A549 (cell line): ENCODE data around the gene XPNPEP3. TPM values are rescaled to one million over a fixed set of nuclear protein-coding genes. Genes with fewer than 3 reads are reported as not detected.

Source experiments
- ATAC-seq, 2 experiments: fragments of 200-7000 bp in 1 of 2; fragments of >200 bp in 1 of 2; cut with Nextera tagmentation in 1 of 2; cut with Tn5 transposase in 1 of 2; 3 replicates each; pipeline versions ENCODE4 v1.8.0 to v1.9.1; 2018 to 2020; ENCODE audit warnings: mild to moderate bottlenecking in 1 of 2, moderate library complexity in 1 of 2
- CTCF ChIA-PET: fragments of 300-600 bp; sonication (Branson Sonifier 250); formaldehyde crosslinking; extraction: SDS; loops from one replicate; lab custom pipeline; 2021; ENCODE audit warnings: antibody characterized with exemption, inconsistent platforms; lab: Yijun Ruan, JAX
- POLR2A ChIA-PET: fragments of 350-600 bp; formaldehyde crosslinking; extraction: SDS; loops from one replicate; lab custom pipeline; 2021; ENCODE audit warnings: antibody characterized with exemption, inconsistent platforms; lab: Yijun Ruan, JAX
- DNase-seq, 2 experiments: peaks; one replicate each; pipeline versions ENCODE4 v3.0.0 to v3.0.0-alpha.2; 2011 to 2016; ENCODE audit warnings: low read depth in 1 of 2, low spot score in 1 of 2
- FAIRE-seq: peaks from 2 replicates; lab custom pipeline; 2011; peaks lifted over from hg19 to GRCh38; lab: Jason Lieb, UNC
- H3K27ac ChIP-seq, 2 experiments: fragments of >200 bp; sonication (Bioruptor Twin); formaldehyde crosslinking; 3 replicates each; pipeline ENCODE4 v1.5.1; 2016 to 2017
- H3K4me1 ChIP-seq: fragments of >200 bp; sonication (Bioruptor Twin); formaldehyde crosslinking; 3 replicates; pipeline ENCODE4 v1.6.1; 2016
- H3K4me2 ChIP-seq: fragments of >200 bp; sonication (Bioruptor Twin); formaldehyde crosslinking; 3 replicates; pipeline ENCODE4 v1.6.1; 2016
- H3K4me3 ChIP-seq: fragments of >200 bp; sonication (Bioruptor Twin); formaldehyde crosslinking; 3 replicates; pipeline ENCODE4 v1.5.1; 2016
- H3K9me3 ChIP-seq: fragments of >200 bp; sonication (Bioruptor Twin); formaldehyde crosslinking; 3 replicates; pipeline ENCODE4 v1.6.1; 2016
- BCL3 ChIP-seq: fragments of >200 bp; sonication (Bioruptor Twin); formaldehyde crosslinking; IDR thresholded peaks from 3 replicates; pipeline ENCODE4 v1.6.1; 2016
- CBX2 ChIP-seq: fragments of 200-600 bp; sonication (generic); IDR thresholded peaks from 2 replicates; pipeline ENCODE4 v1.6.1; 2016; ENCODE audit warnings: low read depth, mild to moderate bottlenecking, borderline replicate concordance
- CHD2 ChIP-seq: fragments of 150-350 bp; IDR thresholded peaks from 2 replicates; pipeline ENCODE4 v1.6.1; 2014; ENCODE audit warnings: low read length; ENCODE audit not compliant: partially characterized antibody
- CHD4 ChIP-seq: fragments of 200-600 bp; sonication (generic); IDR thresholded peaks from 2 replicates; pipeline ENCODE4 v1.6.1; 2016; ENCODE audit warnings: antibody characterized with exemption, mild to moderate bottlenecking, borderline replicate concordance
- EP300 ChIP-seq, 2 experiments: fragments of >200 bp; sonication (Bioruptor Twin); formaldehyde crosslinking; IDR thresholded peaks; 2 replicates in 1 of 2; 3 replicates in 1 of 2; pipeline ENCODE4 v1.6.1; 2016 to 2017
- FOSB ChIP-seq: fragments of 250-450 bp; sonication (Bioruptor Pico); IDR thresholded peaks from 2 replicates; pipeline ENCODE4 v1.5.0; 2020; ENCODE audit warnings: mild to moderate bottlenecking, moderate library complexity
- HDAC2 ChIP-seq: fragments of 200-600 bp; sonication (generic); IDR thresholded peaks from 2 replicates; pipeline ENCODE4 v1.6.1; 2016
- HMGXB4 ChIP-seq: fragments of 250-450 bp; sonication (Bioruptor Pico); IDR thresholded peaks from 2 replicates; pipeline ENCODE4 v1.5.0; 2021; ENCODE audit warnings: mild to moderate bottlenecking, moderate library complexity, borderline replicate concordance
- HOXB13 ChIP-seq: fragments of 250-450 bp; sonication (Bioruptor Pico); IDR thresholded peaks from 2 replicates; pipeline ENCODE4 v1.5.0; 2020; ENCODE audit warnings: low read depth, mild to moderate bottlenecking, moderate library complexity
- TP53 ChIP-seq: fragments of 250-450 bp; sonication (Bioruptor Pico); IDR thresholded peaks from 2 replicates; pipeline ENCODE4 v1.5.0; 2021; ENCODE audit warnings: mild to moderate bottlenecking, moderate library complexity
- WGBS: methylation state at CpG from one replicate; pipeline ENCODE4 v1.1.6; 2017; ENCODE audit errors: missing lambda C conversion rate; 5-methylcytosine and 5-hydroxymethylcytosine counted together
- polyA plus RNA-seq, 4 experiments: library from polyadenylated mRNA; depleted of rRNA in 3 of 4; stranded (reverse); fragments of >200 nt; fragmentation: RNase III in 1 of 4; extraction: RNeasy Plus Mini Kit Qiagen cat#74134 plus additional on column Dnase treatment in 1 of 4; gene quantifications; 2 replicates in 3 of 4; 3 replicates in 1 of 4; pipeline ENCODE4 v1.2.3, GENCODE V29; 2011 to 2017
- small RNA-seq, 6 experiments: library from RNA; depleted of rRNA; stranded (forward); fragments of <200 nt; gene quantifications; one replicate each; pipeline ENCODE3, GENCODE V24; 2012

Gene XPNPEP3
- polyA plus RNA-seq, 2 of the 4 experiments (the other 2 are of a cell fraction), result 12.7 to 23.3 TPM

GRCh38 chr22:40979198-40979597 lies 122.2 kb downstream of the XPNPEP3 start (continued):
- TF ChIP-seq HMGXB4 (CRISPR knock-in tag), result no peak
- TF ChIP-seq TP53 (CRISPR knock-in tag), result no peak
- TF ChIP-seq BCL3, result no peak
- TF ChIP-seq CBX2, result no peak
- TF ChIP-seq CHD2, result no peak
- no peak for TF ChIP-seq FOSB (CRISPR knock-in tag)
- TF ChIP-seq CHD4, result no peak

DNA sequence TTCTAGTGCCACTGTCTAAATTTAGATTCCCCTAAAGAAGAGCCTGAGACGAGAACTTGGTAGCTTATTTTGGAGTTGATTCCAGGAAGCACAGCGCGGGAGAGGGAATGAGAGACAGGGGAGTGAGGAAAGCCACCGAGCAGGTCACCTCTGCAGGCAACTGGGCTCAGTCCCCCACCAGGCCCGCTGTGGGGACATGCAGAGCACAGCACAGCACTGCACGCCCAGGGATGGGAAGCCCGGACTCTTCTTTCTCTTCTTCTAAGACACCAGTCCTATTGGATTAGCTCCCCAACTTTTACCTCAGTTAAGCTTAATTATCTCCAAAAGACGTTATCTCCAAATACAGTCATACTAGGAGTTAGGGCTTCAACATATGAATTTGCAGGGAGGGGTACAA lies 122.9 kb downstream of the XPNPEP3 start:
- POLR2A ChIA-PET, result no interaction called here
- DNase-seq (no peak), ATAC-seq (no peak; a peak in 1 of 6 replicates), FAIRE-seq (no peak)
- Histone ChIP-seq H3K4me3 (no peak overlapping the region), H3K4me1 (no peaks in the 10 kb centered on the region), H3K9me3 (no peaks in the 10 kb centered on the region), H3K27ac (no peak overlapping the region), H3K4me2 (no peak overlapping the region)
- CTCF ChIA-PET, result interaction anchor here (2.1 kb wide), 1 partner anchor 13 kb away, joined by 6 read pairs; no protein-coding TSS in a partner anchor
- TF ChIP-seq HDAC2, result no peak
- no peak for TF ChIP-seq HOXB13 (CRISPR knock-in tag)
- TF ChIP-seq EP300 (IDR thresholded peaks at IDR 0.05), result no peak
- 77% methylated on average over 8 of the region's 8 CpGs for WGBS

Small RNA genes within 50 kb of the gene (small RNA-seq; reads per million reads assigned to genes)
- gene MIR4766 (0 to 50.9 (median 21.7) reads per million in 6 experiments), gene RF00017 (0 reads per million in 6 experiments), gene RNU6-379P (0 reads per million in 6 experiments)

Other genes starting within 250 kb of the XPNPEP3 start
- 6.8 and 12.8 TPM in 2 replicates for gene MRTFA, start 220.4 kb upstream of the XPNPEP3 start, polyA plus RNA-seq (2011; rRNA removed)
- gene MRTFA, start 220.4 kb upstream of the XPNPEP3 start, polyA plus RNA-seq (2017; fragmentation: RNase III; extraction: RNeasy Plus Mini Kit Qiagen cat#74134 plus additional on column Dnase treatment), result 41.6 to 48.5 TPM (median 48.3 TPM) in 3 replicates
- gene MCHR1, start 177.7 kb upstream of the XPNPEP3 start, polyA plus RNA-seq (2011; rRNA removed), result not detected in 2 replicates
- not detected in 3 replicates for gene MCHR1, start 177.7 kb upstream of the XPNPEP3 start, polyA plus RNA-seq (2017; fragmentation: RNase III; extraction: RNeasy Plus Mini Kit Qiagen cat#74134 plus additional on column Dnase treatment)
- gene SLC25A17, start 37.8 kb upstream of the XPNPEP3 start, polyA plus RNA-seq (2011; rRNA removed), result 33.7 and 35.1 TPM in 2 replicates
- 17.2 to 20.3 TPM (median 19.9 TPM) in 3 replicates for gene SLC25A17, start 37.8 kb upstream of the XPNPEP3 start, polyA plus RNA-seq (2017; fragmentation: RNase III; extraction: RNeasy Plus Mini Kit Qiagen cat#74134 plus additional on column Dnase treatment)
- gene ST13, start 509 bp upstream of the XPNPEP3 start, polyA plus RNA-seq (2011; rRNA removed), result 114 and 181 TPM in 2 replicates
- 212 to 227 TPM (median 220 TPM) in 3 replicates for gene ST13, start 509 bp upstream of the XPNPEP3 start, polyA plus RNA-seq (2017; fragmentation: RNase III; extraction: RNeasy Plus Mini Kit Qiagen cat#74134 plus additional on column Dnase treatment)
- gene DNAJB7, start 5.0 kb downstream of the XPNPEP3 start, polyA plus RNA-seq (2011; rRNA removed), result not detected in 2 replicates
- gene DNAJB7, start 5.0 kb downstream of the XPNPEP3 start, polyA plus RNA-seq (2017; fragmentation: RNase III; extraction: RNeasy Plus Mini Kit Qiagen cat#74134 plus additional on column Dnase treatment), result not detected in 3 replicates
- gene RBX1, start 94.2 kb downstream of the XPNPEP3 start, polyA plus RNA-seq (2011; rRNA removed), result 70.7 and 82.3 TPM in 2 replicates
- 61.3 to 63.1 TPM (median 61.7 TPM) in 3 replicates for gene RBX1, start 94.2 kb downstream of the XPNPEP3 start, polyA plus RNA-seq (2017; fragmentation: RNase III; extraction: RNeasy Plus Mini Kit Qiagen cat#74134 plus additional on column Dnase treatment)
- 18.2 and 45.4 TPM in 2 replicates for gene EP300, start 235.4 kb downstream of the XPNPEP3 start, polyA plus RNA-seq (2011; rRNA removed)
- gene EP300, start 235.4 kb downstream of the XPNPEP3 start, polyA plus RNA-seq (2017; fragmentation: RNase III; extraction: RNeasy Plus Mini Kit Qiagen cat#74134 plus additional on column Dnase treatment), result 15.5 to 19.5 TPM (median 16.6 TPM) in 3 replicates